ENCODE measurements around the gene DENND5A. TPM values are rescaled to one million over a fixed set of nuclear protein-coding genes. Genes with fewer than 3 reads are reported as not detected.

DENND5A gene
- total RNA-seq, 1 experiment from 2014 or later = 37.7 TPM

- Histone ChIP-seq H3K36me3 (ENCODE audit: low read depth, low read length) (peaks cover 21% of the 10 kb centered on the region), H3K27ac (ENCODE audit: low read length) (no peak overlapping the region), H2AFZ (ENCODE audit: low read length) (no peak overlapping the region), H3K4me3 (ENCODE audit: low read length) (no peak overlapping the region), H3K9me2 (replicated peaks; ENCODE audit: low read length) (no peaks in the 10 kb centered on the region), H3K4me1 (ENCODE audit: insufficient read depth, low read length) (no peaks in the 10 kb centered on the region), H3F3A (ENCODE audit: low read length, unreplicated experiment) (no peaks in the 10 kb centered on the region), H3K9me3 (ENCODE audit: low read length) (no peaks in the 10 kb centered on the region), H3K9ac (ENCODE audit: low read length) (no peak overlapping the region), H3K27me3 (ENCODE audit: low read length) (no peaks in the 10 kb centered on the region), H3K4me2 (ENCODE audit: low read length) (no peak overlapping the region), H3K79me2 (ENCODE audit: low read length) (no peaks in the 10 kb centered on the region), H4K20me1 (ENCODE audit: low read length) (no peaks in the 10 kb centered on the region)
- intact Hi-C loops (cut with micrococcal nuclease) = no loop called here
- CTCF ChIA-PET = no interaction called here
- no peak for DNase-seq
- no peak for ATAC-seq
- no peak for TF ChIP-seq EZH2phosphoT487 (IDR thresholded peaks at IDR 0.05; ENCODE audit: borderline replicate concordance, low read length)
- no TSS peak for BruUV-seq (replicated peaks)
- POLR2A ChIA-PET (ENCODE audit: unreplicated experiment) = no interaction called here
These were observed 87.6 kb downstream of the DENND5A start for GRCh38 chr11:9177438-9178091.

GRCh38 chr11:9176550-9176949 is 88.6 kb downstream of the DENND5A start:
- ChIA-PET POLR2A (ENCODE audit: unreplicated experiment) (no interaction called here), CTCF (no interaction called here)
- no peak for ATAC-seq
- no peak overlapping the region for H3K27ac ChIP-seq (ENCODE audit: low read length)
- H3K79me2 ChIP-seq (ENCODE audit: low read length) = no peaks in the 10 kb centered on the region
- no peak overlapping the region for H3K4me2 ChIP-seq (ENCODE audit: low read length)
- H3K36me3 ChIP-seq (ENCODE audit: low read depth, low read length) = peaks cover 21% of the 10 kb centered on the region
- no peaks in the 10 kb centered on the region for H3K9me3 ChIP-seq (ENCODE audit: low read length)
- no peaks in the 10 kb centered on the region for H3K27me3 ChIP-seq (ENCODE audit: low read length)
- no peak for DNase-seq
- H2AFZ ChIP-seq (ENCODE audit: low read length) = no peak overlapping the region
- H3F3A ChIP-seq (ENCODE audit: low read length, unreplicated experiment) = no peaks in the 10 kb centered on the region
- no peak for TF ChIP-seq EZH2 (IDR thresholded peaks at IDR 0.05; ENCODE audit: low read length, unreplicated experiment)
- no peak for TF ChIP-seq CTCF (conservative IDR thresholded peaks at IDR 0.05; ENCODE audit: low read depth, low read length)
- TF ChIP-seq EZH2phosphoT487 (IDR thresholded peaks at IDR 0.05; ENCODE audit: borderline replicate concordance, low read length) = no peak
- no TSS peak for BruUV-seq (replicated peaks)
- no peaks in the 10 kb centered on the region for H3K4me1 ChIP-seq (ENCODE audit: insufficient read depth, low read length)
- no peak overlapping the region for H3K4me3 ChIP-seq (ENCODE audit: low read length)
- H4K20me1 ChIP-seq (ENCODE audit: low read length) = no peaks in the 10 kb centered on the region
- H3K9me2 ChIP-seq (replicated peaks; ENCODE audit: low read length) = no peaks in the 10 kb centered on the region
- H3K9ac ChIP-seq (ENCODE audit: low read length) = no peak overlapping the region
- intact Hi-C loops (cut with micrococcal nuclease) = no loop called here

- H2AFZ ChIP-seq (ENCODE audit: low read length) = no peak overlapping the region
- no peak for ATAC-seq
- H3K9me2 ChIP-seq (replicated peaks; ENCODE audit: low read length) = no peaks in the 10 kb centered on the region
- TF ChIP-seq CTCF (conservative IDR thresholded peaks at IDR 0.05; ENCODE audit: low read depth, low read length) = no peak
- no peak for TF ChIP-seq EZH2 (IDR thresholded peaks at IDR 0.05; ENCODE audit: low read length, unreplicated experiment)
- no peak for TF ChIP-seq EZH2phosphoT487 (IDR thresholded peaks at IDR 0.05; ENCODE audit: borderline replicate concordance, low read length)
- BruUV-seq (replicated peaks) = no TSS peak
- H3F3A ChIP-seq (ENCODE audit: low read length, unreplicated experiment) = no peaks in the 10 kb centered on the region
- CTCF ChIA-PET = no interaction called here
- no peaks in the 10 kb centered on the region for H3K9me3 ChIP-seq (ENCODE audit: low read length)
- intact Hi-C loops (cut with micrococcal nuclease) = no loop called here
- H3K4me3 ChIP-seq (ENCODE audit: low read length) = no peak overlapping the region
- H3K36me3 ChIP-seq (ENCODE audit: low read depth, low read length) = peaks cover 21% of the 10 kb centered on the region
- no peaks in the 10 kb centered on the region for H3K79me2 ChIP-seq (ENCODE audit: low read length)
- H4K20me1 ChIP-seq (ENCODE audit: low read length) = no peaks in the 10 kb centered on the region
- H3K4me1 ChIP-seq (ENCODE audit: insufficient read depth, low read length) = no peaks in the 10 kb centered on the region
- POLR2A ChIA-PET (ENCODE audit: unreplicated experiment) = no interaction called here
- no peak overlapping the region for H3K4me2 ChIP-seq (ENCODE audit: low read length)
- H3K9ac ChIP-seq (ENCODE audit: low read length) = no peak overlapping the region
- DNase-seq = no peak
- no peaks in the 10 kb centered on the region for H3K27me3 ChIP-seq (ENCODE audit: low read length)
- no peak overlapping the region for H3K27ac ChIP-seq (ENCODE audit: low read length)
These were observed 89.0 kb downstream of the DENND5A start for GRCh38 chr11:9176136-9176535.

All from PC-3 (cell line).